ENCODE data around the gene MMS19.
"Not testable (repeated sequence)": the region's sequence is repeated elsewhere in the genome, so short reads cannot be mapped to it uniquely, and the experiment has no call there.

MMS19 gene

GRCh38 chr10:97425964-97426775 lies 72.1 kb downstream of the MMS19 start, which contains the start of gene PGAM1:
Gene PGAM1, plus strand, starts transcription at chr10:97426191. Its CDS starts 117 bp downstream, at chr10:97426308.
- peak; percentile 94 for DNase-seq

- not testable (repeated sequence) for DNase-seq
These were observed 74.5 kb downstream of the MMS19 start for GRCh38 chr10:97423757-97424098.

- no peak for DNase-seq
These were observed 81.7 kb downstream of the MMS19 start for GRCh38 chr10:97416565-97416964.

- peak; percentile 50 for DNase-seq
These were observed 85.3 kb downstream of the MMS19 start for GRCh38 chr10:97412891-97413304.

- DNase-seq = no peak
These were observed 86.8 kb downstream of the MMS19 start for GRCh38 chr10:97411406-97411805.

- DNase-seq = no peak
These were observed 89.7 kb downstream of the MMS19 start for GRCh38 chr10:97408496-97408992.
